ENCODE measurements around the gene ZNF467.

DNA sequence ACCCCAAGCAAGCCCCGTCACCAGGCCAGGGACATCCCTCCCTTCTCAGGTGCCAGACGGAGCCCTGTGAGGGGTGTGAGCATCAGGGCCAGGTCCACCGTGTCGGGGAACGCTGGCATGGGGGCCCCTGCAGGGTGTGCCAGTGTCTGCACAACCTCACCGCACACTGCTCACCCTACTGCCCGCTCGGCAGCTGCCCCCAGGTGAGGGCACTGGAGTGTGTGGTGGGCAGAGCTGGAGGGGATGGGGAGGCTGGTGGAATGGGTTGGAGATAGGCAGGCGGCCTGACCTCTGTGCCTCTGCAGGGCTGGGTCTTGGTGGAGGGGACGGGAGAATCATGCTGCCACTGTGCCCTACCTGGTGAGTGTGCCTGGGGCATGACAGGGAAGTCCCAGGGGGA, 19.9 kb upstream of the ZNF467 start:
- TF ChIP-seq, protein P1, sequence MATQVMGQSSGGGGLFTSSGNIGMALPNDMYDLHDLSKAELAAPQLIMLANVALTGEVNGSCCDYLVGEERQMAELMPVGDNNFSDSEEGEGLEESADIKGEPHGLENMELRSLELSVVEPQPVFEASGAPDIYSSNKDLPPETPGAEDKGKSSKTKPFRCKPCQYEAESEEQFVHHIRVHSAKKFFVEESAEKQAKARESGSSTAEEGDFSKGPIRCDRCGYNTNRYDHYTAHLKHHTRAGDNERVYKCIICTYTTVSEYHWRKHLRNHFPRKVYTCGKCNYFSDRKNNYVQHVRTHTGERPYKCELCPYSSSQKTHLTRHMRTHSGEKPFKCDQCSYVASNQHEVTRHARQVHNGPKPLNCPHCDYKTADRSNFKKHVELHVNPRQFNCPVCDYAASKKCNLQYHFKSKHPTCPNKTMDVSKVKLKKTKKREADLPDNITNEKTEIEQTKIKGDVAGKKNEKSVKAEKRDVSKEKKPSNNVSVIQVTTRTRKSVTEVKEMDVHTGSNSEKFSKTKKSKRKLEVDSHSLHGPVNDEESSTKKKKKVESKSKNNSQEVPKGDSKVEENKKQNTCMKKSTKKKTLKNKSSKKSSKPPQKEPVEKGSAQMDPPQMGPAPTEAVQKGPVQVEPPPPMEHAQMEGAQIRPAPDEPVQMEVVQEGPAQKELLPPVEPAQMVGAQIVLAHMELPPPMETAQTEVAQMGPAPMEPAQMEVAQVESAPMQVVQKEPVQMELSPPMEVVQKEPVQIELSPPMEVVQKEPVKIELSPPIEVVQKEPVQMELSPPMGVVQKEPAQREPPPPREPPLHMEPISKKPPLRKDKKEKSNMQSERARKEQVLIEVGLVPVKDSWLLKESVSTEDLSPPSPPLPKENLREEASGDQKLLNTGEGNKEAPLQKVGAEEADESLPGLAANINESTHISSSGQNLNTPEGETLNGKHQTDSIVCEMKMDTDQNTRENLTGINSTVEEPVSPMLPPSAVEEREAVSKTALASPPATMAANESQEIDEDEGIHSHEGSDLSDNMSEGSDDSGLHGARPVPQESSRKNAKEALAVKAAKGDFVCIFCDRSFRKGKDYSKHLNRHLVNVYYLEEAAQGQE (IDR thresholded peaks at IDR 0.05; ENCODE audit: insufficient read depth in 1 of 2, low read depth in 2 of 2, low read length in 1 of 2), result no peak
- TF ChIP-seq, protein P2, sequence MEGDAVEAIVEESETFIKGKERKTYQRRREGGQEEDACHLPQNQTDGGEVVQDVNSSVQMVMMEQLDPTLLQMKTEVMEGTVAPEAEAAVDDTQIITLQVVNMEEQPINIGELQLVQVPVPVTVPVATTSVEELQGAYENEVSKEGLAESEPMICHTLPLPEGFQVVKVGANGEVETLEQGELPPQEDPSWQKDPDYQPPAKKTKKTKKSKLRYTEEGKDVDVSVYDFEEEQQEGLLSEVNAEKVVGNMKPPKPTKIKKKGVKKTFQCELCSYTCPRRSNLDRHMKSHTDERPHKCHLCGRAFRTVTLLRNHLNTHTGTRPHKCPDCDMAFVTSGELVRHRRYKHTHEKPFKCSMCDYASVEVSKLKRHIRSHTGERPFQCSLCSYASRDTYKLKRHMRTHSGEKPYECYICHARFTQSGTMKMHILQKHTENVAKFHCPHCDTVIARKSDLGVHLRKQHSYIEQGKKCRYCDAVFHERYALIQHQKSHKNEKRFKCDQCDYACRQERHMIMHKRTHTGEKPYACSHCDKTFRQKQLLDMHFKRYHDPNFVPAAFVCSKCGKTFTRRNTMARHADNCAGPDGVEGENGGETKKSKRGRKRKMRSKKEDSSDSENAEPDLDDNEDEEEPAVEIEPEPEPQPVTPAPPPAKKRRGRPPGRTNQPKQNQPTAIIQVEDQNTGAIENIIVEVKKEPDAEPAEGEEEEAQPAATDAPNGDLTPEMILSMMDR (IDR thresholded peaks at IDR 0.05), result no peak

Data from Panc1 (cell line).